LoVo (cell line): ENCODE measurements around the gene CTNNA3.
A peak's percentile ranks its signal among the peaks of the same experiment; 100 is the strongest.

Experiments
- DNase-seq: peaks from one replicate; pipeline ENCODE4 v3.0.0-alpha.2; 2016; ENCODE audit warnings: low spot score

CTNNA3 gene

DNA sequence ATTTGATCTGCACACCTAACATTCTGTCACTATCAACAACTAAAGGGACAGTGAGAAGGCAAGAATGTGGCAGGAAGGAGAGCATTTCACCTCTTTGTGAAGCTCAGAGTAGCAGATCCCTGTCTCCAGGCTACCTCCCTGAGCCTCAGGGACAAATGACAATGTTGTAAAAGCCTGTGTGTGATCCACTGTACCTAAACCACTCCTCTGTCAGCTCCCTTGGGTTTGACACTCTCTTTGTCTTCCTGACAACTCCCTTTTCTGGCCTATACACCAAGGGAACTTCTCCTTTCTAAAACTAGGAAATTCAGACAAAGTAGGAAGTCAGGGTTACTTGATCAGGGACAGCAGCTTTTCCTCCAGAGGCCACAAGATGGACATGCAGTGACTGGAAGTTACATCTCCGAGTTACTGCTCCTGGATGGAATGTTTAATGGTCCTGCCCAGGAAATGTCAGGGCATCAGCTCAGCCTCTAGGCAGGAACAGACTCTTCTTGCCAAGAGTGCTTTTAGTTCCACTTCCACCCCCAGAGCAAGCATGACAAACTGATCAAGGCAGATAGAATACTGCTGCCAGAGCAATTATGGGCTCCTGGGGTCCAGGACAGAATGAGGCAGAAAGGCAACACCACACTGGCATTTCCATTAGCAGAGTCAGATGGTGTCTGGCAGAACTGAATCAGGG, 1784.7 kb downstream of the CTNNA3 start:
- DNase-seq = no peak

DNA sequence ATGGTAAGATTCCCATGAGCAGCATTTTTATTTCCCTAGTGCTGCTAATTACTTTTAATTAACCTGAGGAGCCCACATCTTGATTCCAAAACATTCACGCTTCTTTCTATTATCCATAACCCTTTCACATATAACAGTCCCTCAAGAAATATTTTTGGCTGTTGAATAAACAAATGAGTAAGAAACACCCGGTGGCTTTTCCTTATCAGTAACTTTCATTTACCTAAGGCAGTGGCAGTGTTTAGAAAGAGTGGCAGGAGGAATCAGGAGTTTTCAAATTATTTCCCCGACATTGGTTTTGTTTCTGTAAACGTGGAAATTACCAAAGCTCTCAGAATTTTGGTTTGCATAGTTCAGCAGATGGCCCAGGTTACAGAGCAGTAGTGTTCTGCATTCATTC, 1785.8 kb downstream of the CTNNA3 start:
- no peak for DNase-seq

DNA sequence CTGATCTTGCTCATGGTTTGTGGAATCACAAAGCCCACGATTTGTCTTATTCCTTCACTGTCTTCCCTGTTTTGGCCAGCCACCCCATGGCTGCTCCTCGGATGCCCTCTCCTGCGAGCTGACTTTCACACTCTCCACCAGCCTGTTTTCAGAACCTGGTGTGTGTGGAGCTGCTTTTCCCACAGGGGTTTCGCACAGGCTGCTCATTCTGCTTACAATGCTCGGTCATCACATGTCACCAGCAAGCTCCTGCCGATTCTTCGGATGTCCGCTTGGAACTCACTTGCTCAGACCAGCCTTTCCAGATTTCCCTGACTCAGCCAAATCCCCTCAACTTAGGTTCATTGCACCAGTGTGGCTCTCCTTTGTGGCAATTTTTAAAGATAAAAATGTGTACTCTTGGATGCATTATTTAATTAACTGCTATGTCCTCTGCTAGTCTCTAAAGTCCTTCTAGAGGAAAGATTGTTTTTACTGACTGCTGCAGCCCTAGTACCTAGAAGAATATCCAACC, 1788.7 kb downstream of the CTNNA3 start:
- no peak for DNase-seq

DNA sequence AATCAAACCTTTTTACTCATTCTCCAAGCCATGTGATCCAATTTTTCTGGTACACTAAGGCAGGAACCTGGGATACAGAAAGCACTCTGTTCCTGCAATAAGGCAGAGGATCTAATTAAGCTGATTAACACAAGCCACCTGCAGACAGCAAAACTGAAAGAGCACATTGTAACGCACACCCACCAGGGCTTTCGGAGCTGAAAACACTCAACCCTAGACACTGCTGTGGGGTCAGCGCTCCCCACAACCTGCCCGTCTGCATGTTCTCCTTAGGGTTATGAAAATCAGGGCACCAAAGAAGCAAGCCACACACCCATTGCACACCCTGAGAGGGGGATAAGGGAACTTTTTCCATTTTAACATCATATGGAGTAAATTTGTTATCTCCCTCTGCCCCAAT, 1792.4 kb downstream of the CTNNA3 start:
- DNase-seq = no peak

- DNase-seq = no peak
Measured at GRCh38 chr10:65900271-65900670, 1795.7 kb downstream of the CTNNA3 start.

GRCh38 chr10:65898055-65898454, 1797.9 kb downstream of the CTNNA3 start:
- no peak for DNase-seq

GRCh38 chr10:65894961-65895360, 1801.0 kb downstream of the CTNNA3 start:
- DNase-seq = no peak

DNA sequence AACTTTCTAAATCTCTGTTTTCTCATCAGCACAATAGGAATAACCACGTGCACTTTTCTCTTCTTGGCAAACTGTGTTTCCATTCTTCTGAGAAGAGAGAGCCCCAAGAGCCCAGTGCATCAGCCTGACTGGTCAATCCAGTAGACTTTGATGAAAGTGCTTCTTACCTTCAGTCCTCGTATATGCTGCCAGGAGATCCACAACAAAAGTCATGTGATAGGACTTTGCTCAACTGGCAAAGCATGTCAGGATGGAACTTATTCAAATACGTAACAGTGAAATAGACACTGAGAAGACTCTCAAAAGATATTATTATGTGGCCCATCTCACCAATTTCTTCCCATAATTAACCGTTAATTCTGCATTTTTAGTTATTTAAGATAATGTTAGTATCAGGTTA, 1801.6 kb downstream of the CTNNA3 start:
- no peak for DNase-seq

- DNase-seq = no peak
Measured at GRCh38 chr10:65893676-65894075, 1802.3 kb downstream of the CTNNA3 start.

GRCh38 chr10:65892284-65892683, 1803.7 kb downstream of the CTNNA3 start:
- no peak for DNase-seq

GRCh38 chr10:65891073-65891981, 1804.7 kb downstream of the CTNNA3 start:
- peak; percentile 52 for DNase-seq

DNA sequence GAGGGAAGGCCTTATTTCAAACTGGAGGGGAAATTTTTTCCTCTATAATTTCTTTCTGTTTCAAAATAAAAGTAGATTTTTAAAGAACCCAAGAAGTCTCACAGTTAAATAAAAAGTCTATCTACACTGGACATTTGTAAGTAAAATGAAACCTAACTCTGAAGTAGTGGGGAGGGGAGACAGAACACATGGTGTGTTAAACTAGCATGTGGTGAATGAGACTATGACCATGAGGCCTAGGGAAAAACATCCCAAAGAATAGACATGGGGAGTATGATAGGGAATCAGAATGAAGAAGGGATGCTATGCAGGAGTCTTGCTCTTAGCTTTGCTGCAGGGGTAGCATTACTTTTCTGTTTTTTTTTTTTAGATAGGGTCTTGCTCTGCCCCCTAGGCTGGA, 1831.5 kb downstream of the CTNNA3 start:
- DNase-seq = no peak

DNA sequence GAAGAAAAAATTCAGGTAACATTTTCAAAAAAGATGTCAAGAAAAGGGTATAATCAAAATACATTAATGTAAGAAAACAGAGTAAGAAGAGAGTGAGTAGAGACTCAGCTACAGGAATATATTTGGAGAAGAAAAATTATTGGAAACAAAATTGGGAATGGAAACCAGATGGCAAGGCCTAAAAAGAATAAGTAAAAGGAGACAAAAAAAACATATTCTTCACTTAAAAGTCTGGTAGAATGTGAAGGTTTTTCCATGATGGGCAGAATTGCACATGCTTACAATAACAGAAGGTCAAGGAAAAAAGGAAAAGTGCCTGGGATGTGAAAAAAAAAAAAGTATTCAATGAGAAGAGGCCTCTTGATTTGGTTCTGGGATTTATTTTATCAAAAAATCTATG, 1832.0 kb downstream of the CTNNA3 start:
- DNase-seq = no peak
